Measurements from ENCODE around the gene GRK4. TPM values are rescaled to one million over a fixed set of nuclear protein-coding genes. Genes with fewer than 3 reads are reported as not detected.

Gene GRK4
- polyA plus RNA-seq, 1 of the 3 experiments (the other 2 are of a cell fraction), result 2.7 TPM

GRCh38 chr4:2925931-2926860, 37.2 kb upstream of the GRK4 start:
- H4K20me1 ChIP-seq (ENCODE audit: insufficient read depth), result peaks cover 19% of the 10 kb centered on the region; the same call in 1 of the 2 replicates
- POLR2A ChIA-PET, result no interaction called here
- no peak overlapping the region for H2AFZ ChIP-seq (ENCODE audit: low read depth)
- peaks cover 19% of the 10 kb centered on the region for H3K79me2 ChIP-seq (ENCODE audit: insufficient read depth)
- no peak for DNase-seq
- no peaks in the 10 kb centered on the region for H3K27me3 ChIP-seq (ENCODE audit: insufficient read depth)
- H3K9ac ChIP-seq, result no peak overlapping the region
- H3F3A ChIP-seq (replicated peaks; ENCODE audit: insufficient read depth), result peaks cover 8% of the 10 kb centered on the region
- H3K36me3 ChIP-seq (replicated peaks in 1 of 2; ENCODE audit: control insufficient read depth in 1 of 2, insufficient read depth in 2 of 2, low read length in 1 of 2), result peaks cover 26 to 75% of the 10 kb centered on the region in 2 experiments
- TF ChIP-seq EZH2phosphoT487 (IDR thresholded peaks at IDR 0.05; ENCODE audit: borderline replicate concordance, low read depth) (no peak), FOSL2 (IDR thresholded peaks at IDR 0.05; ENCODE audit: borderline replicate concordance, low read depth) (no peak), GABPA (IDR thresholded peaks at IDR 0.05; ENCODE audit: low read depth) (no peak), SIN3A (IDR thresholded peaks at IDR 0.05; ENCODE audit: borderline replicate concordance, low read depth, low read length) (no peak), MXI1 (IDR thresholded peaks at IDR 0.05; ENCODE audit: low read depth, low read length) (no peak), POLR2AphosphoS5 (IDR thresholded peaks at IDR 0.05; ENCODE audit: low read depth, low read length) (no peak), TEAD4 (IDR thresholded peaks at IDR 0.05; ENCODE audit: borderline replicate concordance, insufficient read depth) (no peak), RCOR1 (IDR thresholded peaks at IDR 0.05; ENCODE audit: low read length) (no peak), MEF2A (IDR thresholded peaks at IDR 0.05; ENCODE audit: borderline replicate concordance, low read depth) (no peak), PBX3 (IDR thresholded peaks at IDR 0.05) (no peak), GATA2 (CRISPR knock-in tag; IDR thresholded peaks at IDR 0.05) (no peak), ELF1 (IDR thresholded peaks at IDR 0.05) (no peak), USF1 (IDR thresholded peaks at IDR 0.05; ENCODE audit: borderline replicate concordance, low read depth) (no peak), ZBTB33 (IDR thresholded peaks at IDR 0.05; ENCODE audit: borderline replicate concordance, low read depth) (no peak), REST (IDR thresholded peaks at IDR 0.05; ENCODE audit: low read depth, low read length) (no peak), FOXJ3 (CRISPR knock-in tag; IDR thresholded peaks at IDR 0.05) (no peak), CTCF (IDR thresholded peaks at IDR 0.05) (no peak), RFX5 (IDR thresholded peaks at IDR 0.05; ENCODE audit: low read length) (no peak)
- no peaks in the 10 kb centered on the region for H3K9me3 ChIP-seq
- CTCF ChIA-PET, result no interaction called here
- no peak overlapping the region for H3K27ac ChIP-seq (ENCODE audit: low read depth in 2 of 2, low read length in 1 of 2)
- 95% methylated on average over 41 of the region's 41 CpGs for WGBS (ENCODE audit: low lambda C conversion rate)
- H3K9me2 ChIP-seq, result no peaks in the 10 kb centered on the region
- H3K4me2 ChIP-seq, result no peak overlapping the region
- H3K4me3 ChIP-seq (ENCODE audit: low read depth in 2 of 2, low read length in 1 of 2), result no peak overlapping the region
- H3K4me1 ChIP-seq (ENCODE audit: control insufficient read depth in 1 of 2, insufficient read depth in 2 of 2, low read depth in 1 of 2, low read length in 1 of 2), result no peaks in the 10 kb centered on the region; a peak in 1 of 4 replicates
